GM18907 (cell line): ENCODE measurements around the gene MYO3B.

Experiments
- ATAC-seq: cut with Tn5 transposase; IDR thresholded peaks from one replicate; pipeline ENCODE4 v1.9.1; 2021; ENCODE audit warnings: mild to moderate bottlenecking, moderate library complexity; ENCODE audit not compliant: unreplicated experiment

The MYO3B gene

GRCh38 chr2:170229125-170229524, 51.2 kb downstream of the MYO3B start:
- ATAC-seq, result no peak

- no peak for ATAC-seq
Observed at GRCh38 chr2:170229744-170230143, 51.8 kb downstream of the MYO3B start.

GRCh38 chr2:170235860-170236679, 58.1 kb downstream of the MYO3B start:
- no peak for ATAC-seq

GRCh38 chr2:170236680-170237047, 58.7 kb downstream of the MYO3B start:
- no peak for ATAC-seq

GRCh38 chr2:170237572-170238120, 59.7 kb downstream of the MYO3B start:
- ATAC-seq, result no peak

- ATAC-seq, result no peak
Observed at GRCh38 chr2:170238776-170239175, 60.8 kb downstream of the MYO3B start.

GRCh38 chr2:170240629-170241028, 62.7 kb downstream of the MYO3B start:
- no peak for ATAC-seq

GRCh38 chr2:170241756-170242155, 63.8 kb downstream of the MYO3B start:
- no peak for ATAC-seq

GRCh38 chr2:170243118-170243837, 65.3 kb downstream of the MYO3B start:
- ATAC-seq, result no peak

- ATAC-seq, result no peak
Observed at GRCh38 chr2:170243898-170244297, 66.0 kb downstream of the MYO3B start.

GRCh38 chr2:170244555-170244954, 66.6 kb downstream of the MYO3B start:
- ATAC-seq, result no peak

- no peak for ATAC-seq
Observed at GRCh38 chr2:170245312-170245711, 67.4 kb downstream of the MYO3B start.

GRCh38 chr2:170247333-170247732, 69.4 kb downstream of the MYO3B start:
- no peak for ATAC-seq

- no peak for ATAC-seq
Observed at GRCh38 chr2:170247882-170248393, 70.0 kb downstream of the MYO3B start.

GRCh38 chr2:170248574-170249393, 70.8 kb downstream of the MYO3B start:
- no peak for ATAC-seq

- no peak for ATAC-seq
Observed at GRCh38 chr2:170249761-170250160, 71.8 kb downstream of the MYO3B start.

- ATAC-seq, result no peak
Observed at GRCh38 chr2:170250584-170250983, 72.6 kb downstream of the MYO3B start.

- ATAC-seq, result no peak
Observed at GRCh38 chr2:170252414-170252813, 74.5 kb downstream of the MYO3B start.

GRCh38 chr2:170253721-170254230, 75.8 kb downstream of the MYO3B start:
- ATAC-seq, result no peak

- no peak for ATAC-seq
Observed at GRCh38 chr2:170254293-170254732, 76.4 kb downstream of the MYO3B start.

- ATAC-seq, result no peak
Observed at GRCh38 chr2:170255137-170255536, 77.2 kb downstream of the MYO3B start.
